GM04504 (cell line): ENCODE measurements around the gene RHOD.

Source experiments
- DNase-seq: peaks from one replicate; pipeline ENCODE4 v3.0.0-alpha.2; 2012; ENCODE audit warnings: low read depth

Gene RHOD, protein sequence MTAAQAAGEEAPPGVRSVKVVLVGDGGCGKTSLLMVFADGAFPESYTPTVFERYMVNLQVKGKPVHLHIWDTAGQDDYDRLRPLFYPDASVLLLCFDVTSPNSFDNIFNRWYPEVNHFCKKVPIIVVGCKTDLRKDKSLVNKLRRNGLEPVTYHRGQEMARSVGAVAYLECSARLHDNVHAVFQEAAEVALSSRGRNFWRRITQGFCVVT

DNA sequence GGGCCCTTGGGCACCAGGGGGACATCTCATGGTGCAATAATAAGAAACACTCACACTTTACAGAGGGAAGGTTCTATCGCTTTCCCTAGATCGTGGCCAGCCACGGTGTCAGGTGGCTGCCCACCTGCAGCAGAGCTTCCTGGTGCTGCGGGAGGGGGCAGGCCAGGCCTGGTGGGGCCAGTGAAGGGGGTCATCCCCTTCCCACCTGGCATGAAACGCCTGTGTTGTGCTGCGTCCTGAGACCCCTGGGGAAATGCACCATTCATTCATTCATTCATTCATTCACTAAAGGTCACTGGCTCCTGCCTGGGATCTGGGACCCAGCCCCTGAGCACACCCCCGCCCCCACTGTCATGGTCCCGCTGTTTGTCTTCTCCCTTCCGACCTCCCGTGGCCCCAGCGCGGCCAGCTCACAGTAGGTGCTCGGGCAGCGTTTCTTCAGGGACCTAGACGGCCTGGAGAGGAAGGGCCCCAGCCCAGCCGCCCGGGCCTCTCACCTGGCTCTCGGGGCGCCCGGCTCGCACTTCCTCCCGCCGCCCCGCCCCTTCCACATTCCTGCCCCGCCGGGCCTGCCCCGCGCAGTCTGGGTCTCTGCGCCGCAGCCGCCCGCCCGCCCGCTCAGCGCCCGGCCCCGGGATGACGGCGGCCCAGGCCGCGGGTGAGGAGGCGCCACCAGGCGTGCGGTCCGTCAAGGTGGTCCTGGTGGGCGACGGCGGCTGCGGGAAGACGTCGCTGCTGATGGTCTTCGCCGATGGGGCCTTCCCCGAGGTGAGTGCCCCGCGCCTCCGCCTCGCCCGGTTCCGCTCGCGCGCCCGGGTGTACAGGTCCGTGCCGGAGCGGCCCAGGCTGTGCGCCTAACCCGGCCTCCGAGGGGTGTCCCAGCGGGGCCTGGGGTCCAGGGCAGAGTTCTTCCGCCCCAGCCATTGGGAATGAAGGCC lies at the start of gene RHOD:
Gene RHOD, plus strand, starts transcription at position 581 of the 938 bp plus-strand sequence. Its CDS starts 56 bp downstream, at position 637.
- DNase-seq: no peak

DNA sequence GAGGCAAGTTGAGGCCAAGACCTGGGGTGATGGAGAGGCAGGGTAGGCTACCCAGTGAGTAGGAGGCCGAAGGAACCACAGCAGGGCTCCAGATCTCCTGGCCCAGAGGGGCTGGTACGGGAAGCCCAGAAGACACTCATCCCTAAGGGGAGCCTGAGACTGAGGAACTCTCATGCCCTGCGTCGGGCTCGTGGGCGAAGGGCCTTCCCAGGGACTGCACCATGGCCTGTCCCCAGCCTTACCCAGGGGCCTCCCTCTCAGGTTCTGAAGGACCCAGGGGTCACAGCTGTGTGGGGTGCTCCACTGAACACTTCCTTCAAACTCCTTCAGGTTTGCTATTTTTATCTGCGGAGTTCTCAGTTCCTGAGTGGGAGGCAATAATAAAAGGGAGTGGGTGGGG lies 49.5 kb upstream of the RHOD start:
- DNase-seq: no peak

DNA sequence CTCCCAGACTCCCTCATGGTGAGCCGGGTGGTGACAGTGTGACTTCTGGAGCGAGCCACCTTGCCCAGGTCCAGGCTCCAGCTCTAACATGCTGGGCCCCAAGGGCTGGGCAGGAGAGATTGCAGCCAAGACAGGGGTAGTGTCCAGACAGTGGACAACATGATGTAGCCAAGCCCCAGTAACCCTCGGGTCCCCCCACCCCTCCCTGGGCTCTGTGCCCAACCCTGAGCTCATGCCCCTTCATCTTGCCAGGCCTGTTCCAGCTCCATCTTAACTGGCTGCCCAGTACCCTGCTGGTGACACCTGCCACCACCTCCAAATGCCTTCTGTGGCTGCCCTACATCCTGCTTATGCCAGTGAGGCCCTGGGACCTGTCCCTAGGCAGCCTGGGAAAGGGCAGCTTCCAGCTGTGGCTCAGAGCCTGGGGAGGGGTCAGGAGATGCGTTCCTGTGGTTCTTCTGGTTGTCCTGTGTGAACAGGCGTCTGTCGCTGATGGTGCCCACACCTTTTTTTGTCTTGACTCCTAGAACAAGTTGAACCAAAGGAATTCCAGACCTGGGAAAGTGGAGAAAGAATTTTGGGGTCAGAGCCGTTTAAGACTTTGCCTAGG lies 46.2 kb upstream of the RHOD start:
- DNase-seq: no peak

DNA sequence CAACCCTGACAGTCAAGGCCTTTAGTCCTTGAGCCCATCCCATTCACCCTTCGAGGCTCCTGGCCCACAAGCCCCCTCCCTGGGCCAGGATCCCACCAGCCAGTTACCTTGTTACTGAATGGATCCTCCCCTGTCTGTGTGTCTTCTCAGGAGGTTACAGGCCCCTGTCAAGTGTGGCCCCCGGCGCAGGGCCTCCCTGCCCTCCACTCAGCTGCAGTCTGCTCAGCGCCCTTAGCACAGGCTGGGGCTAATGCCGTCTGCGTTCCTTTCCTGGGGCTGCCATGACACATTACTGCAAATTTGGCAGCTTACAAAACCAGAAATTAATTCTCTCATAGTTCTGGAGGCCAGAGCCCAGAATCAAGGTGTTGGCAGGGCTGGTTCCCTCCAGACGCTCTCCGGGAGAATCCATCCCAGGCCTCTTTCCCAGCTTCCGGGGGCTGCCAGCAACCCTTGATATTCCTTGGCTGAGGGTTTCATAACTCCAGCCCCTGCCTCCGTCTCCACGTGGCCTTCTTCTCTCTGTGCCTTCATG lies 43.1 kb upstream of the RHOD start:
- DNase-seq: no peak

DNA sequence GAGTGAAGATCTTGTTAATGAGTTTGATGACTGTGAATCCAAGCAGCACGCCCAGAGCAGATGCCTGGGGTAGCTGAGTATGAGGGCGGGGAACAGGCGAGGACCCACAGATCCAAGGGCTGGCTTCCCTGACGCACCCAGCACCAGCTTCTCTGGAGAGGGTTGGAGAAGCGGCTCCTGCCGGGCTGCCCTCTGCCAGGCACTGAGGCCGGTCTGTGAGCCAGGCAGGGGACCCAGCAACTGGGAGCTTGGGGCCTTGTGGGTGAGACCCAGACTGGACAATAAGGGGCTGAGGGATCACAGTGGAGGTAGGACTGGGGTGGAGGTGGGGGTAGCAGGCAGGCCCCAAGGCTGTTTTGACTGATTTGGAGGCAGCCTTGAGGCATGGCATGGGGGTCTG lies 42.3 kb upstream of the RHOD start:
- DNase-seq: no peak

DNA sequence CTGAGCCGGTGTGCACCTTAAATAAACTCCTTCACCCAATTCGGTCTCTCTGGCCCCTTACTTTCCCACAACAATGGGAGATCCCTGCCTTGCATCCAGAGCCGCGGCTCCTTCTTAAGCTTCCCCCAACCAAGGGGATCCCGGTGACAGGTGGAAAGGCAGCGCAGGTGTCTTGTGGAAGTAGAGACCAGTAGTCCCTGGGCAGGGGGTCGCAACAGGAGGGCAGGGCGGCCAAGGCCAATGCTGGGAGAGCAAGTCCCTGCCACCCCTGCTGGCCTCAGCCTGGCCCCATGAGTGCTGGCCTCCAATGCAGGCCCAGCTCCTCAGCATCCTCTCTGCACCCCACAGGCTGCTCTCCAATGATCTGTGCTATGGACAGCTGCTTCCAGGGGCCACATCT lies 41.6 kb upstream of the RHOD start:
- DNase-seq: no peak

DNA sequence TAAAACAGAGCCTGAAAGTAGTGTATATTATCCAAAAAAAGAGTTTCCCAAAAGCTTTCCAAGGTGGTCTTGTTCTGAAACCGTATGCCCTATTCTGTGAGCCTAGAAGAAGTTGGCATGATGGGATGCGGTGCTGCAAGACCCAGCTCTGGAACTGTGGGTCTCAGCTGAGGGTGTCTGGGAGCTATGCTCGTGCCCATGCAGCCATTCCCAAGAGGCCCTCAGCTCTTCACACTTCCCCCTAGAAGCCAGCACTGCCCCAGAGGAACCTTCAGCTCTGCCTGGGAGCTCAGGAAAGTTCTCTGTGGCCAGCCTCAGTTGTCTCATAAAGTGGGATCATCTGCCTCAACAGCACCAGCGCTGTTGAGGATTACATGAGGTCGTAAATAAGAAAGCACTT lies 40.1 kb upstream of the RHOD start:
- no peak for DNase-seq

DNA sequence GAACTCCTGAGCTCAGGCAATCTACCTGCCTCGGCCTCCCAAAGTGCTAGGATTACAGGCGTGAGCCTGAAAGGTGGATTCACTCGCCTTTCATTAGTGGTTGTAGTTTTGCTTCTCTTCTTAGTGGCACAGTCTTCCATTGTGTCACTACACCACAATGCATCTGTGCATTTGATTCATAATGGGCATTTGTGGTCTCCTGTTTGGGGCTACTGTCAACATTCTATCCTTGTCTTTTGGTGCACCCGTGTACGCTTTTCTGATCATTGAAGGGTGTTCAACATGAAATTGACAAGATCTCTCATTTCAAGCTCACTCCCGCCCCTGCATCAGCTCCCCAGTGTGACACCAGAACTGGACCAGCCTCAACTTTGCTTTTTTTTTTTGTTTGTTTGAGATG lies 35.7 kb upstream of the RHOD start:
- DNase-seq: no peak

DNA sequence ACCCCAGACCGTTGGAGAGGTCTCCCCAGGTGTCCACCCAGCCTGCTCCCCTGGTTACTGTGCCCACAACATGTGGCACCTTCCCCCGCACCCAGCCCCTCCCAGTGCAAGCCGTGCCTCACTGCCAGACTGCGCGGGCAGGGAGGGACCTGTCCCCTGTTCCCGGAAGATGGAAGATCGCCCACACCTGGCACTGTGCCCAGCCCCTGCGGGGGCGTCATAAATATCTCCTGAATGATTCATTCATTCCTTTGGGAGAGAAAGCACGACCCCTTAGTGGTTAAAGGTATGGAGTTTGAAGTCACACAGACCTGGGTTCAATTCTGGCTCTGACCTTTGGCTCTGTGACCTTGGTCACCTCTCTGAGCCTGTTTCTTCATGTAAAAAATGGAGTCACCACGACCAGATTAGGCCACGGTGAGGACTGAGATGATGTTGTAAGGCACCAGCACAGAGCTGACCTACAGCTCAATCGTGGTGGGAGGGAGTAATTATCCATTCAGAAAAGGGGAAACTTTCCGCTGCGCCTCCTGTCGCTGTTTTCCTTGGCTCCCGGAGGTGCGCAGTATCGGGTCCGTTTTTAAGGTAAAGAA lies 34.2 kb upstream of the RHOD start:
- DNase-seq: no peak

DNA sequence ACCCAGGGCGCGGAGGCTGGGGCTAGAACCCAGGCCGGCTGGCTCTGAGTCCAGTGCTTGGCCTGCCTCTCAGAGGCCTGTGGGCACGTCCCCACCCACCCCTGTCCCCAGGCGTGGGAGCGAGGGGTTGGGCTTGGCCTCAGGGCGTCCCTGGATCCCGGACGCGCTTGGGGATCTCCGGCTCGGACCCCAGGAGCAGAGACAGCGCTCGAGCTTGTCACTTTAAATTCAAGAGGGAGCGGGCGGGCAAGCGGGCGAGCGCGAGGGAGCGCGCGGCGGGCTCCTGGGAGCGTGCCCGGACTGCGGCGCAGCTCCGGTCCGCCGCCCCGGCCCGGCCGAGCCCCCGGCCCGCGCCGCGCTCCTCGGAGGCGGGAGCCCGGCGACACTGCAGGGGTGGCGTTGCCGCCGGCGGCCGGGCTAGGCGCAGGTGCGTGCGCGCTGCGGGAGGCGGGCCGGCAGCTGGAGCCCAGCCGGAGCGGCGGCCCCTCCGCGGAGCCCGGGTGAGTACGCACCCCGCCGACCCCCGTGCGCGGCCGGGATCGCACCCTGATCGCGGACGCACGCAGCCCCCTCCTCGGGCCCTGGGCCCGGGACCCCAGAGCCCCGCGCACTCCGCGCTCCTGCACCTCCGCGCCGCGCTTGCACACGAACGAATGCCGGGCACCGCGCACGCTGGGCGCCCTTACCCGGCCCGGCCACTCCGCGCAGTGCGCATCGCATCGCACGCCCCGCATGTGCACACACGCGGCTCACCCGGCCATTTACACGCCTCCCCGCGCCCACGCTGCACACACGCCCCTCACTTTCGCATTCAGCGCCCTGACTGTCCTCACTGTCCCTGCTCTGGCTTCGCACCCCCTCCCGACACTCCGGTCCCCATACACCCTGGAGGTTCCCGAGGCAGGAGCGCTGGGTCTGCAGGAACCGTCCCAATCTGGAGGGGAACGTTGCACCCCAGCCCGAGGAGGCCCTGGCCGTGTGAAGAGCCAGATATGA lies 33.4 kb upstream of the RHOD start, which contains the start of gene SYT12:
Gene SYT12, plus strand, starts transcription at position 174 of the 996 bp plus-strand sequence. CDS start 7,011 bp downstream, outside the sequence.
- no peak for DNase-seq

DNA sequence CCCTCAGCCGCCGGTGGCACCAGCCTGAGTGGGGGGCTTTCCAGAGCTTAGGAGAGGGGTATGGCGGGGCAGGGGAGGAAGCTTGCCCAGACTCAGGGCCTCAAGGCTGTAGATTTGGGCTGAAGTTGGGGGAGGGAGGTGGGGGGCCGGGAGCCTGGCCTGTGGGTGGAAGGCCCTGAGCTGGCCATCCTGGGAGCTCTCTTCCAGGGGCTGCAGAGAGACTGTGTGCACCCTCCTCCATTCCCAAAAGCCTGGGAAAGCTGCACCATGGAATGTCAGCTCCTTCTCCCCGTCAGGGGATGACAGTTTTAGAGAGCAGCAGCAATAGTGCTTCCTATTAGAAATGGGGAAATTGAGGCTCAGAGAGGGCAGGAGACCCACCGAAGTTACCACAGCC lies 32.7 kb upstream of the RHOD start:
- DNase-seq: no peak

DNA sequence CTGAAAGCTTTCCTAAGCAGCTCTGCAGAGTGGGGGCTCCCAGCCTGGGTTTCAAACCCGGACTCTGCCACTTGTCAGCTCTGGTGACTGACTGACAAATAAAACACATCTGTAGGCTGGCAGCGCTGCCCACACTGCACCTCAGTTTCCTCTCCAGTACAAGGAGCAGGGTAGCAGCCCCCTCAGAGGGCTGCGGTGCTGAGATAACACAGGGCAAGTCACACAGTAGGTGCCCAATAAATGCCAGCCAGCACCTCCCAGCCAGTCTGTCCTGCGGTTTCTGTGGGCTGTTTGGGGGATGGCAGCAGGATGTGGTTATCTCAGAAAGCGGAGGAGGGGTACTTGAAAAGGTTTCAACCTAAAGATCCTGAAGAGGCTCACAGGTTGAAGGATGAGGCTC lies 32.2 kb upstream of the RHOD start:
- no peak for DNase-seq

DNA sequence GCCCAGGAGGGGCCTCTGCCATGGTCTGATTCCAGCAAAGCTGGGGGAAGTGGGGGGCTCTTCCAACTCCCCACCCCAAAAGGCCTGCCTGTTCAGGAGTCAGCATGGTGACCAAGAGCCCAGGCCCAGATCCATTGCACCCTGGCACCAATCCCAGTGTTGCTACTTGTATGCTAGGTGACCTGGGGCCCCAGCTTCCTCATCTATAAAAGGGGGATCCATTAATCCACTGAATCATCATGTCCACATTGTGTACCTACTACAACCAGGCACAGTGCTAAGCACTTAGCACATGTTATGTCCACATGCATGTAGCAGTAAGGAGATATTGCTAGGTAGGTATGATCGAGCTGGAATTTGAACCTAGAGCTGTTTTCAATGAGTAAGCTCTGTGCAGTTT lies 31.7 kb upstream of the RHOD start:
- DNase-seq: no peak

DNA sequence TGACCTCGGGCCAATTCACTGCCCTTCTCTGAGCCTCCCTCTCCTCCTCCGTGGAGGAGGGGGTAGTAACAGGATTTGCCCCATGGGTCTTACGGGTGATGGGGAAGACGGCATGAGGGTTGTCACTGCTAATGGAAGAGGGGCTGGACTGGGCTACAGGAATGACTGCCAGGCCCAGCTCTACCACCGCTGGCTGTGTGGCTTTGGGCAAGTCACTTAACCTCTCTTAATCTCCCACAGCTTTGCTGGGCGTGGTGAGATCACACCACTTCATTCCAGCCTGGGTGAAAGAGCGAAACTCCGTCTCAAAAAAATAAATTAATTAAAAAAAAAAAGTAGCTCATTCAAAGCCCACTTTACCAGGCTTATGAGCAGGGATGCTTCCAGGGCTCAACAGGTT lies 30.9 kb upstream of the RHOD start:
- DNase-seq: no peak

DNA sequence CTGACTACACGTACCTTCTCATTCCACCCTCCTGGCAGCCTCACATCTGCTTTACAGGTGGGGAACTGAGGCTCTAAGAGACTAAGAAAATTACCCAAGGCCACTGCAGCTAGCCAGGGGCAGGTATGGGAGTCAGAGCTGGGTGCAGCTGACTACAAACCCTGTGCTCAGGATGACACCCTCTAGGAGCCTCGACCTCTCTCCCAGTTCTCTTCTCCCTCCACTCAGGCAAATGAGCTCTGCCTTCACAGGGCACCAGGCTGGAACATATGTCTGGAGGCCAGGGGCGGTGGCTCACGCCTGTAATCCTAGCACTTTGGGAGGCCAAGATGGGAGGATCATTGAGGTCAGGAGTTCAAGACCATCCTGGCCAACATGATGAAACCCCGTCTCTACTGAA lies 29.7 kb upstream of the RHOD start:
- no peak for DNase-seq

DNA sequence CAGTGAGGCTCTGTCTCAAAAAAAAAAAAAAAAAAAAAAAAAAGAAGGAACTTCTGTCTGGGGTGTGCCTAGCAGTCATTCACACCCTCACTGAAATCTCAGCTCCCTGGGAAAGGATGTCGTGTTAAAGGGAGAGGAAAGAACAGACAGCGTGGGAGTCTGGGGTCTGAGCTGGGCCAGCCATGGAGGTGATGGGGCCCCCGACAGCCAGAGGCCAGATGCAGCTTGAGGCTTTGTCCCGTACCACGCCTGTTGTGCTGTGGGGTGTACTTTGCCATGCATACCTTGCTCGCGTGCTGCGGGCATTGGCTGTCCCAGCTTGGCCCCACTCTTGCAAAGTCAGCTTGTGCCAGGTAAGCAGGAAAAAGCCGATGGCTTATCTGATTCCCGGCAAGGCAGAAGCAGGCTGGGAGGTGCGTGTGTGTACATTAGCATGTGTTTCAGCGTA lies 29.1 kb upstream of the RHOD start:
- DNase-seq: no peak

DNA sequence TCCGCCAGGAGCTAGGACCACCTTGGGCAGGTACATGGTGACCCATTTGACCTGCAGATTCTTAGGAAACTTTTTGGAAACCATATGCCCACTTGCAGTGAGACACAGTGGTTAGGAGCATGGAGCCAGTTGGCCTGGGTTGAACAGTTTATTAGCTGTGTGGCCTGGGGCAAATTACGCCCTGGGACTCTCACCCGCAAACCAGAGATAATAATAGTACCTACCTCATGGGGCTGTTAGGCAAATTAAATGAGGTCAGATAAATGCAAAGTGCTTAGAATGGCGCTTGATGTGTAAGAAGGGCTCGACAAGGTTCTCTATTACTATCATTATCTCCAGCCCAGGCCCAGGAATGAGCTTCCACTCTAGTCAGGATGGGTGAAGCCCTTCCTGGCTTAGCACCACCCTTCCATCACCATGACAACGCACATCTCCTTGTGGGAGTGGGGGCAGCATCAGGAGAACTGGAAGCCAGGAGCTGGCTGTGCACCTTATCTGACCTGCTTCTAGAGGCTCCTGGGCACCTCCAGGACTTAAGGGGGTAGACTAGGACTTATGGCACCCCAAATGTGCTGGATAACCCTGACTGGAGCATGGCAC lies 28.6 kb upstream of the RHOD start:
- no peak for DNase-seq

DNA sequence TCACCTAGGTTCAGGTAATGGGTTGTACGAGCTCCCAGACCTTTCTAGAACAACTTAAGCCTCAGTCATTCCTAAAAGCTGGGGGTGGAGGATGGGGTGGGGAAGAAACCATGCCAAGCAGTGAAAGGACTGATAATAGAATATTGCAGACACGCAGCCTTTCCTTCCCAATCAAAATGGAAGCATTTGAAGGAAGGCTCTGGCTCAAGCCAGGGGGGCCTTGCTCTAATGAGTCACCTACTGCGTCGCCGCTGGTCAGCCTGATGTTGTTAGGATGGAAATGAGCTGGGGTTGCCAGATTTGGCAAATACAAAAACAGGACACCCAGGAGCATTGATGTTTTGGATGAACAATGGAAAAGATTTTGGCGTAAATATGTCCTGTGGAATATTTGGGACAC lies 27.5 kb upstream of the RHOD start:
- DNase-seq: no peak

DNA sequence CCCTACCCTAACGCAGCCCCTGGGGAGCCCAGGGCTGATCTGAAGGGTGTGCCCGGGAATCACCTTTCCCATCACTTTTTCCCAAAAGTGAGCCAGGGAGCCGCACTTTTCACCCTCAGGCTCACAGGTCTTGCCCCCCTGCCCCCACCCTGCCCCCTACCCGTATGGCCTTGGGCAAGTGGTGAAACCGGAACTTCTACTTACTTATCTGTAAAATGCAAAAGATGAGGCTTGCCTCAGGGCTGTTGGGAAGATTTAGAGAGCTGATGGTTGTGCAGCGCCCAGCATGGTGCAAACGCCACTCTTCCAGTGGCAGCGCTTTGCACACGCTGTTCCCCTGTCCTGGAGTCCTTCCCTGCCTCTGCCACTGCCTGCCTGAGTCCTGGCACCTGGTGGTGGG lies 25.7 kb upstream of the RHOD start:
- no peak for DNase-seq

DNA sequence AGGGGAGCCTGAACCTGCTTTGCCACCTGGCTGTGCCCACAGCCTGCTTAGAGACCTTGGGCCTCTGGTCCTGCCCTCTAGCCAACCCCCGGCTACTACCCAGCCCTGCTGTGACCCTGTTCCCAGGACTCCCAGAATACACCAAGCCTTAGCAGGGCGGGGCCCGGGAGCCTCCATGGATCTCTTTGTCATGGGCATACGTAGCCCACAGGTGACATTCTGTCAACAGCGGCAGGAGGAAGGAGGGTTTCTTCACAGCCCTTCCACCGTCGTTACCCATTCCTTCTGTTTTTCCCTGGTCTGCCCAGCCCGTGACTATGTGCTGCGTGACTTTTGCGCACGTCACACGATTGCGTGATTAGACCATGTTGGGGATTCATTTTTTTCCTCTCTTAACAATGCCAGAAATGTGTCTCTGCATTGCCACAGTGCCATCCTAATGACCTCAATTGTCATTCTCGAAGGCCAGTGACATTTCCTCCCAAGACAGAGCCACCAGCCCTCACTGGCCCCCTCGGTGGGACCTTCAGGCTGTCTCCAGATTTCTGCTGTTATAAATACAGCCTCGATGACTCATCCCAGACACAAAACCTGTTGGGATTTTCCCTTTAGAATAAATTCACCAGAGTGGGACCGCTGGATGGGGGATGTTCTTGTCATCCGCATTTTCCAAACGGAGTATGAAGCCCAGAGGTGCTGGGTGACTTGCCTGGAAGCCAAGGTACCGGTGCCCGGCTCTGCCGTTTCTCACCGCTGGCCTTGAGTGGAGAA lies 24.7 kb upstream of the RHOD start:
- no peak for DNase-seq
